ENCODE results near the gene USH1G.

USH1G gene

DNA sequence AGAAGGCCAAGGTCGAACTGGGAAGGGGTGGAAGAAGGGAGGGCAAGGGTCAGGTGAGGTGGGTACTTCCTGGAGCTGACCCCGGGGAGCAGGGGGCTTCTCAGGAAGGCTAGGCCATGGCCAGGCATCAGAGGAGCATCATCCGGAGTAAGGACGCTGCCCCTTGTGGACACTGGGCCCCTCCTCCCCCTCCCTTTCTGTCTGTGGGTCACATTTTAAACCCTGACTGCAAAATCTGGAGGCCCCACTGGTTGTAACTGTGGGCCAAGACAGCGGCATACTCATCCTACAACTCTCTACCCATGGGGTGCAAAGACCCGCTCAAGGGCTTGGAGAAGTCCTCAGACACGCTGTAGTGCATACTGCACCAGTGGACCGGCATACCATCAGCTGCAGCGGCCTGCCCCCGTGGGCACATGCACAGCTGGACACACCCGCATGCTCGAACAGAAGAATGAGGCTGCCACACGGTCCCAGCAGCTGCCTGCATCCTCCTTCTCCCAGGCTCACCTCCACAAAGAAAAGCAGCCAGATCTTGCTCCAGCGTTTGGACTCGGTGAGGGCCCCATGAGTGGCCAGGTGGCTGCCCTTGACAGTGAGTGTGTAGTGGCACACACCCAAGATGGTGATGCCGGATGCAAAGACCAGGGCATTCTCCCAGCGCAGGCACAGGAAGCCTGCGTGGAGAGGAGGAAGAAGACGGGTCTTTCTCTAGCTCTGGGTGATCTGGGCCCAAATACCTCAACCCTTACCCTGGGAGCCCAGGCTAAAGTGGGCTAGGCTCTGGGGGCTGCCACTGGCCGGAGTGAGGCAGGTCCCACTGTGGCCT, 30.8 kb downstream of the USH1G start:
- no peak for DNase-seq (ENCODE audit: low read depth in 1 of 2, low spot score in 1 of 2)
- no peak overlapping the region for H3K4me3 ChIP-seq (replicated peaks; ENCODE audit: insufficient read depth, low read length)
- H3K27ac ChIP-seq (replicated peaks), result no peak overlapping the region
- no peak for TF ChIP-seq POLR2AphosphoS5 (IDR thresholded peaks at IDR 0.05; ENCODE audit: low read depth)
- TF ChIP-seq, protein P1, sequence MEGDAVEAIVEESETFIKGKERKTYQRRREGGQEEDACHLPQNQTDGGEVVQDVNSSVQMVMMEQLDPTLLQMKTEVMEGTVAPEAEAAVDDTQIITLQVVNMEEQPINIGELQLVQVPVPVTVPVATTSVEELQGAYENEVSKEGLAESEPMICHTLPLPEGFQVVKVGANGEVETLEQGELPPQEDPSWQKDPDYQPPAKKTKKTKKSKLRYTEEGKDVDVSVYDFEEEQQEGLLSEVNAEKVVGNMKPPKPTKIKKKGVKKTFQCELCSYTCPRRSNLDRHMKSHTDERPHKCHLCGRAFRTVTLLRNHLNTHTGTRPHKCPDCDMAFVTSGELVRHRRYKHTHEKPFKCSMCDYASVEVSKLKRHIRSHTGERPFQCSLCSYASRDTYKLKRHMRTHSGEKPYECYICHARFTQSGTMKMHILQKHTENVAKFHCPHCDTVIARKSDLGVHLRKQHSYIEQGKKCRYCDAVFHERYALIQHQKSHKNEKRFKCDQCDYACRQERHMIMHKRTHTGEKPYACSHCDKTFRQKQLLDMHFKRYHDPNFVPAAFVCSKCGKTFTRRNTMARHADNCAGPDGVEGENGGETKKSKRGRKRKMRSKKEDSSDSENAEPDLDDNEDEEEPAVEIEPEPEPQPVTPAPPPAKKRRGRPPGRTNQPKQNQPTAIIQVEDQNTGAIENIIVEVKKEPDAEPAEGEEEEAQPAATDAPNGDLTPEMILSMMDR (IDR thresholded peaks at IDR 0.05; ENCODE audit: insufficient read depth, low read length), result no peak
- TF ChIP-seq, protein P2, sequence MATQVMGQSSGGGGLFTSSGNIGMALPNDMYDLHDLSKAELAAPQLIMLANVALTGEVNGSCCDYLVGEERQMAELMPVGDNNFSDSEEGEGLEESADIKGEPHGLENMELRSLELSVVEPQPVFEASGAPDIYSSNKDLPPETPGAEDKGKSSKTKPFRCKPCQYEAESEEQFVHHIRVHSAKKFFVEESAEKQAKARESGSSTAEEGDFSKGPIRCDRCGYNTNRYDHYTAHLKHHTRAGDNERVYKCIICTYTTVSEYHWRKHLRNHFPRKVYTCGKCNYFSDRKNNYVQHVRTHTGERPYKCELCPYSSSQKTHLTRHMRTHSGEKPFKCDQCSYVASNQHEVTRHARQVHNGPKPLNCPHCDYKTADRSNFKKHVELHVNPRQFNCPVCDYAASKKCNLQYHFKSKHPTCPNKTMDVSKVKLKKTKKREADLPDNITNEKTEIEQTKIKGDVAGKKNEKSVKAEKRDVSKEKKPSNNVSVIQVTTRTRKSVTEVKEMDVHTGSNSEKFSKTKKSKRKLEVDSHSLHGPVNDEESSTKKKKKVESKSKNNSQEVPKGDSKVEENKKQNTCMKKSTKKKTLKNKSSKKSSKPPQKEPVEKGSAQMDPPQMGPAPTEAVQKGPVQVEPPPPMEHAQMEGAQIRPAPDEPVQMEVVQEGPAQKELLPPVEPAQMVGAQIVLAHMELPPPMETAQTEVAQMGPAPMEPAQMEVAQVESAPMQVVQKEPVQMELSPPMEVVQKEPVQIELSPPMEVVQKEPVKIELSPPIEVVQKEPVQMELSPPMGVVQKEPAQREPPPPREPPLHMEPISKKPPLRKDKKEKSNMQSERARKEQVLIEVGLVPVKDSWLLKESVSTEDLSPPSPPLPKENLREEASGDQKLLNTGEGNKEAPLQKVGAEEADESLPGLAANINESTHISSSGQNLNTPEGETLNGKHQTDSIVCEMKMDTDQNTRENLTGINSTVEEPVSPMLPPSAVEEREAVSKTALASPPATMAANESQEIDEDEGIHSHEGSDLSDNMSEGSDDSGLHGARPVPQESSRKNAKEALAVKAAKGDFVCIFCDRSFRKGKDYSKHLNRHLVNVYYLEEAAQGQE (IDR thresholded peaks at IDR 0.05; ENCODE audit: insufficient replicate concordance, low read depth), result no peak
- TF ChIP-seq GABPA (IDR thresholded peaks at IDR 0.05; ENCODE audit: low read depth), result no peak
- no peak for TF ChIP-seq SPI1 (IDR thresholded peaks at IDR 0.05; ENCODE audit: borderline replicate concordance, low read depth)
- H3K27me3 ChIP-seq (ENCODE audit: insufficient read depth, poor library complexity, severe bottlenecking), result peaks cover 29% of the 10 kb centered on the region

DNA sequence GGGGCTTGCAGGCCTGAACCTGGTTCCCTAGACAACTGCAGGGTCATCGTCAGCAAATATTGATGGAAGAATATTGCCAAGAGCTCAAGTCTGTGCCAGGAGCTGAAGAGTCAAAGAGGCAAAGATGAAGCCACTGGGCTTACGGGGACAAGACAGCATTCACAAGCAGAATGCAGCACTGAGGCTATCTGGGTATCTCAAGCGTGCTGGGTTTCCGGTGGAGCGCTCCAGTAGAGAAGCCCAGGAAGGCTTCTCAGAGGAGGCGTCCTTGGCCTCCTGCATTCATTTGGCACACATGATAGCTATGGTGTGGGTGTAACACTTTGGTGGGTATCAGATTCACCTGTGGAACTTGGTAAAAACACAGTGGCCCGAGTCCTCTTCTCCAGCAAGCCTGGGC, 32.5 kb downstream of the USH1G start:
- no peak for TF ChIP-seq SPI1 (IDR thresholded peaks at IDR 0.05; ENCODE audit: borderline replicate concordance, low read depth)
- no peak for TF ChIP-seq GABPA (IDR thresholded peaks at IDR 0.05; ENCODE audit: low read depth)
- no peak for TF ChIP-seq POLR2AphosphoS5 (IDR thresholded peaks at IDR 0.05; ENCODE audit: low read depth)
- TF ChIP-seq, protein P1 (IDR thresholded peaks at IDR 0.05; ENCODE audit: insufficient read depth, low read length), result no peak
- TF ChIP-seq, protein P2 (IDR thresholded peaks at IDR 0.05; ENCODE audit: insufficient replicate concordance, low read depth), result no peak
- no peak overlapping the region for H3K27ac ChIP-seq (replicated peaks)
- H3K27me3 ChIP-seq (ENCODE audit: insufficient read depth, poor library complexity, severe bottlenecking), result peaks cover 29% of the 10 kb centered on the region
- no peak for DNase-seq (ENCODE audit: low read depth in 1 of 2, low spot score in 1 of 2)
- H3K4me3 ChIP-seq (replicated peaks; ENCODE audit: insufficient read depth, low read length), result no peak overlapping the region

DNA sequence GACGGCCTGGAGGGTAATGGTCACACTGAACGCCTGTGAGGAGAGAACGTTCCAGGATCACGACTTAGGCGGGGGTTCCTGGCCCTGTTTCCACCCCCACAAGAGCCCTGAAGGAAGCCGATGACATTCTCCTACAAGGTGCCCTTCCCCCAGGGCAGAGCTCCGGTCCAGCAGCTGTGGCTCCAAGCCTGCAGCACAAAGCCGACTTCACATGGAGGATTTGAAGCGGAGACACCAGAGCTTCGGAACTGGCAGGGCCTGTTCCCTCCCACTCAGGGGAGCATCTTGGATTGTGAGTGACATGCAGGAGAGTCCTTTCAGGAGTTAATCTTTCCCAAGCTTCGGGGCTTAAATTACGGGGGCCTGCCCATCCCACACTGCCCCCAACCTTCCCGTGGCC, 34.6 kb downstream of the USH1G start:
- Histone ChIP-seq H3K27ac (replicated peaks) (no peak overlapping the region), H3K27me3 (ENCODE audit: insufficient read depth, poor library complexity, severe bottlenecking) (peaks cover 15% of the 10 kb centered on the region), H3K4me3 (replicated peaks; ENCODE audit: insufficient read depth, low read length) (no peak overlapping the region)
- no peak for DNase-seq (ENCODE audit: low read depth in 1 of 2, low spot score in 1 of 2)
- TF ChIP-seq GABPA (IDR thresholded peaks at IDR 0.05; ENCODE audit: low read depth), result no peak

DNA sequence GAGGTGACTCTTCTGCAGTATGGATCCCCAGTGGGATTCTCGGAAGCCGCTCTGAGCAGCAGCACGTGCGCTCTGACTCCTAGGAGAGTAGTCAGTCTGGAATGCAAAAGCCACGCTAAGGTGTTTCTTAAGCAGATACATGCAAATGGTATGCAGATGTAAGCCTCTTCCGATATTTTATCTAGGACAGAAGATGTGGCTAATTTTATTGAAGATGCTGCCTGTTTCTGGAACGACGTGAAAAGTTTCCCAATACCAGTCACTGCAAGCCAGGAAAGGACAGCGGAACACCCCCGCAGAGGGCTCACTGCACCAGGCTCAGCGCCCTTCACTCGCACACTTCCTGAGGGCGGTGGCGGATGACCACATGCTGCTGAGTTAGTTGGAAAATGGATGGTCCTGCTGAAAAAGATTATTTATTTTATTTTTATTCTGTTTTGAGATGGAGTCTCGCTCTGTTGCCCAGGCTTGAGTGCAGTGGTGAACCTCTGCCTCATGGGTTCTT, 39.8 kb downstream of the USH1G start:
- Histone ChIP-seq H3K27ac (replicated peaks) (no peak overlapping the region), H3K4me3 (replicated peaks; ENCODE audit: insufficient read depth, low read length) (no peak overlapping the region), H3K27me3 (ENCODE audit: insufficient read depth, poor library complexity, severe bottlenecking) (no peaks in the 10 kb centered on the region)
- DNase-seq (ENCODE audit: low read depth in 1 of 2, low spot score in 1 of 2), result peak in 1 of 2 experiments; percentile 23
- TF ChIP-seq GABPA (IDR thresholded peaks at IDR 0.05; ENCODE audit: low read depth), result no peak
- no peak for TF ChIP-seq POLR2AphosphoS5 (IDR thresholded peaks at IDR 0.05; ENCODE audit: low read depth)
- TF ChIP-seq, protein P1 (IDR thresholded peaks at IDR 0.05; ENCODE audit: insufficient read depth, low read length), result no peak
- TF ChIP-seq, protein P2 (IDR thresholded peaks at IDR 0.05; ENCODE audit: insufficient replicate concordance, low read depth), result no peak
- no peak for TF ChIP-seq SPI1 (IDR thresholded peaks at IDR 0.05; ENCODE audit: borderline replicate concordance, low read depth)
